Right lobe of liver (tissue), 6 donors: ENCODE results near the gene AHNAK2. TPM values are rescaled to one million over a fixed set of nuclear protein-coding genes. Genes with fewer than 3 reads are reported as not detected.

ENCODE experiments used
- ATAC-seq, 4 donors: fragments of 200-7000 bp; cut with Tn5 transposase; one replicate each; pipeline ENCODE4 v1.9.1; 2020; ENCODE audit warnings: mild to moderate bottlenecking in 4 of 4, moderate library complexity in 4 of 4
- DNase-seq, 3 donors: peaks; one replicate each; pipeline ENCODE4 v3.0.0-alpha.2; 2020
- H3K27ac ChIP-seq, 3 donors: fragments of 200-600 bp; one replicate each; pipeline ENCODE4 v1.8.0; 2022
- H3K27me3 ChIP-seq, 2 donors: fragments of 200-600 bp; one replicate each; pipeline ENCODE4 v1.8.0; 2022
- H3K36me3 ChIP-seq, 4 donors: fragments of 200-600 bp; sonication (generic) in 1 of 4; one replicate each; pipeline versions ENCODE4 v1.5.1 to v1.8.0; 2017 to 2022; ENCODE audit warnings: control low read depth in 1 of 4
- H3K4me1 ChIP-seq, 4 donors: fragments of 200-600 bp; sonication (generic) in 1 of 4; one replicate each; pipeline versions ENCODE4 v1.5.1 to v1.8.0; 2017 to 2022; ENCODE audit warnings: control low read depth in 1 of 4
- H3K4me3 ChIP-seq, 3 donors: fragments of 200-600 bp; one replicate each; pipeline ENCODE4 v1.8.0; 2022
- H3K9me3 ChIP-seq, 4 donors: fragments of 200-600 bp; sonication (generic) in 1 of 4; one replicate each; pipeline versions ENCODE4 v1.5.1 to v1.8.0; 2017 to 2022; ENCODE audit warnings: control low read depth in 1 of 4
- CTCF ChIP-seq, 4 donors: fragments of 200-600 bp in 3 of 4; fragments of 450-650 bp in 1 of 4; IDR thresholded peaks; one replicate each; pipeline versions ENCODE4 v1.5.1 to v1.8.0; 2016 to 2022; ENCODE audit warnings: antibody characterized with exemption in 4 of 4, mild to moderate bottlenecking in 2 of 4
- POLR2A ChIP-seq: fragments of 450-650 bp; IDR thresholded peaks from one replicate; pipeline ENCODE4 v1.6.1; 2017; ENCODE audit warnings: antibody characterized with exemption, mild to moderate bottlenecking
- WGBS: methylation state at CpG from one replicate; pipeline ENCODE4 v1.1.6; 2018; ENCODE audit warnings: low coverage, low lambda C conversion rate; ENCODE audit not compliant: insufficient coverage; ENCODE audit errors: missing lambda C conversion rate; 5-methylcytosine and 5-hydroxymethylcytosine counted together
- intact Hi-C, 2 donors: fragments of 100-400 bp; cut with DNase I; formaldehyde crosslinking; loops; one replicate each; pipeline versions ENCODE4 v1.11.2 to v1.14.1; 2022
- total RNA-seq, 6 experiments: library from RNA; depleted of rRNA in 2 of 6; stranded (reverse); fragments of >200 nt in 2 of 6; fragmentation: NEBNext Ultra II Directional in 3 of 6; extraction: Animal tissue kit (Norgen Biotek cat#: 25700) in 3 of 6; gene quantifications; one replicate each; pipeline versions ENCODE4 v1.1.0 to v1.2.4, GENCODE V29; 2016 to 2023
- donor health status: DM: no; HTN: yes; CAD: no.
- donor health status: DM: no; HTN: no; CAD: no.
- donor health status: DM: no; HTN: no; CAD: no.
- donor health status: DM: no; HTN: yes; CAD: no.
- donor health status: DM: no; HTN: yes; CAD: no.

Gene AHNAK2
- total RNA-seq, 6 experiments from 2014 or later: 2.1 to 12.2 (median 4.6) TPM

- intact Hi-C loops: no loop called here
- Histone ChIP-seq H3K9me3 (no peaks in the 10 kb centered on the region), H3K36me3 (peaks cover 0 to 14% (median 0%) of the 10 kb centered on the region in 4 donors), H3K4me1 (no peaks in the 10 kb centered on the region), H3K27ac (no peak overlapping the region), H3K27me3 (no peaks in the 10 kb centered on the region), H3K4me3 (no peak overlapping the region)
- peak in 2 of 3 donors; percentile 17 to 51 for DNase-seq
- TF ChIP-seq POLR2A (no peak), CTCF (IDR thresholded peaks at IDR 0.05) (no peak)
- no peak for ATAC-seq
- no CpG with 5 or more reads among the region's 26 CpGs for WGBS
These were observed 89.4 kb downstream of the AHNAK2 start for GRCh38 chr14:104888489-104889374.

GRCh38 chr14:104887623-104888488 lies 90.3 kb downstream of the AHNAK2 start:
- TF ChIP-seq CTCF (IDR thresholded peaks at IDR 0.05): no peak
- no peak for TF ChIP-seq POLR2A
- Histone ChIP-seq H3K9me3 (no peaks in the 10 kb centered on the region), H3K4me3 (no peak overlapping the region), H3K36me3 (peaks cover 0 to 20% (median 0%) of the 10 kb centered on the region in 4 donors), H3K27ac (no peak overlapping the region), H3K27me3 (no peaks in the 10 kb centered on the region), H3K4me1 (no peaks in the 10 kb centered on the region)
- ATAC-seq (no peak), DNase-seq (peak; percentile 18 to 56 (median 42))
- intact Hi-C loops: no loop called here
- no CpG with 5 or more reads among the region's 33 CpGs for WGBS

Other genes with a start within 250 kb of the AHNAK2 start
- gene SIVA1, start 225.2 kb downstream of the AHNAK2 start, total RNA-seq: 100 to 1,000 TPM in 2 of 6 experiments, 10 to 100 TPM in 4; 38.1 to 252 (median 50.6) TPM
- 10 to 100 TPM; 66.7 to 92.1 (median 83.9) TPM for gene AKT1, start 182.6 kb downstream of the AHNAK2 start, total RNA-seq
- gene ZBTB42, start 177.3 kb downstream of the AHNAK2 start, total RNA-seq: 10 to 100 TPM in 2 of 6 experiments, 1 to 10 TPM in 4; 2.2 to 13.7 (median 3.6) TPM
- 10 to 100 TPM; 13.2 to 22.4 (median 16.8) TPM for gene CEP170B, start 113.1 kb downstream of the AHNAK2 start, total RNA-seq
- gene PLD4, start 53.5 kb downstream of the AHNAK2 start, total RNA-seq: under 1 TPM in 4 of 6 experiments, not detected in 2; 0.12 to 0.49 (median 0.33) TPM
- 1 to 10 TPM; 1.5 to 3.3 (median 2.5) TPM for gene CLBA1, start 7.4 kb upstream of the AHNAK2 start, total RNA-seq
- 1 to 10 TPM in 5 of 6 experiments, under 1 TPM in 1; 0.90 to 3.5 (median 1.7) TPM for gene CDCA4, start 42.7 kb upstream of the AHNAK2 start, total RNA-seq
- under 1 TPM; 0.11 to 0.84 (median 0.39) TPM for gene GPR132, start 87.1 kb upstream of the AHNAK2 start, total RNA-seq
- gene JAG2, start 190.4 kb upstream of the AHNAK2 start, total RNA-seq: 1 to 10 TPM; 1.1 to 3.5 (median 1.2) TPM
- gene NUDT14, start 202.9 kb upstream of the AHNAK2 start, total RNA-seq: 10 to 100 TPM in 5 of 6 experiments, 1 to 10 TPM in 1; 9.0 to 27.4 (median 11.4) TPM